MM.1S (cell line): ENCODE data around the gene C1QTNF7.

Experiments used
- CTCF ChIP-seq: fragments of 300-600 bp; sonication (generic); IDR thresholded peaks from 2 replicates; pipeline ENCODE4 v1.5.1; 2016; ENCODE audit warnings: antibody characterized with exemption, low read length, mixed read lengths
- EZH2 ChIP-seq: fragments of 300-600 bp; sonication (generic); optimal IDR thresholded peaks from 2 replicates; pipeline ENCODE3; 2017; ENCODE audit warnings: low read depth, mild to moderate bottlenecking, antibody characterized with exemption, low read length, mixed read lengths
- EZH2phosphoT487 ChIP-seq: fragments of 300-600 bp; sonication (generic); IDR thresholded peaks from 2 replicates; pipeline ENCODE4 v1.6.1; 2018; ENCODE audit warnings: antibody characterized with exemption, low read length

DNA sequence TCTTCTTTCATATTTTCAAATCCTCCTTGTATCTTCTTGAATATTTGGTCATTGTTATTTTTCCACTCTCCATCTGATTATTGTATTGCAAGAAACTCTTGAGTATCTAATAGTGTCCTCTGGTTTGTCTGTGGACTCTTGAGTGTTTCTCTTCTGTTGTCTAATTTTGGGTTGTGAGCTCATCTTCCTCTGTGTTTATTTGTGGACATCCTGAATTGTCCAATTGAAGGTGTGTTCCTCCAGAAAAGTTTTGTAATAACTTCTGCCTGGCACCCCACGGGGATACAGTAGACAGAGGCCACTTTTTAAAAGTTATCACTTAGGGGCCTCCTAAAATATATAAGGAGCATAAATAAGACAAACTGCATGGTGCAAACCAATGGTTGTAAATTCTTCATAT lies 38.8 kb downstream of the C1QTNF7 start:
- TF ChIP-seq CTCF (no peak), EZH2 (no peak), EZH2phosphoT487 (no peak)
